Esophagus squamous epithelium (tissue), 5 donors: ENCODE data around the gene SMU1. TPM values are rescaled to one million over a fixed set of nuclear protein-coding genes. Genes with fewer than 3 reads are reported as not detected.
A peak's percentile ranks its signal among the peaks of the same experiment; 100 is the strongest.

ENCODE experiments used
- DNase-seq: peaks from one replicate; lab custom pipeline; 2025; lab: John Stamatoyannopoulos, UW
- H3K27ac ChIP-seq, 4 donors: fragments of 200-600 bp; sonication (generic); one replicate each; pipeline ENCODE4 v1.5.1; 2016 to 2019; ENCODE audit warnings: mild to moderate bottlenecking in 1 of 4
- H3K27me3 ChIP-seq, 4 donors: fragments of 200-600 bp; sonication (generic); 1 replicate in 3 of 4; 2 replicates in 1 of 4; pipeline versions ENCODE4 v1.5.1 to v1.6.0; 2017 to 2021; ENCODE audit warnings: antibody characterized with exemption in 1 of 4
- H3K36me3 ChIP-seq, 3 donors: fragments of 200-600 bp; sonication (generic); one replicate each; pipeline ENCODE4 v1.5.1; 2016 to 2019
- H3K4me1 ChIP-seq, 3 donors: fragments of 200-600 bp; sonication (generic); one replicate each; pipeline ENCODE4 v1.5.1; 2017 to 2019
- H3K4me3 ChIP-seq, 4 donors: fragments of 200-600 bp; sonication (generic); 1 replicate in 3 of 4; 2 replicates in 1 of 4; pipeline ENCODE4 v1.5.1; 2016 to 2019; ENCODE audit warnings: mild to moderate bottlenecking in 2 of 4, moderate library complexity in 1 of 4
- H3K9me3 ChIP-seq, 3 donors: fragments of 200-600 bp; sonication (generic); one replicate each; pipeline ENCODE4 v1.5.1; 2016 to 2019
- CTCF ChIP-seq, 6 experiments: fragments of 450-650 bp in 4 of 6; fragments of 200-600 bp in 2 of 6; sonication (generic) in 2 of 6; IDR thresholded peaks; one replicate each; pipeline ENCODE4 v1.5.1; 2016 to 2019; ENCODE audit warnings: antibody characterized with exemption in 6 of 6, mild to moderate bottlenecking in 4 of 6, moderate library complexity in 4 of 6
- POLR2A ChIP-seq, 4 donors: fragments of 450-650 bp; IDR thresholded peaks; one replicate each; pipeline ENCODE4 v1.6.1; 2017; ENCODE audit warnings: antibody characterized with exemption in 4 of 4, mild to moderate bottlenecking in 4 of 4, moderate library complexity in 3 of 4
- WGBS, 2 donors: methylation state at CpG; one replicate each; pipeline ENCODE4 v1.1.5; 2018; 5-methylcytosine and 5-hydroxymethylcytosine counted together
- intact Hi-C: fragments of 100-400 bp; cut with DNase I; formaldehyde crosslinking; loops from one replicate; pipeline ENCODE4 v1.15.0; 2022
- total RNA-seq, 4 donors: library from RNA; depleted of rRNA; stranded (reverse); fragments of >200 nt; gene quantifications; one replicate each; pipeline ENCODE4 v1.1.0, GENCODE V29; 2016
- donor health status: DM: yes; HTN: yes; CAD: no.

Gene SMU1
- total RNA-seq, 4 donors from 2014 or later: 9.4 to 19.1 (median 13.6) TPM

- WGBS, 2 donors: 96 to 100% methylated on average over 2 to 7 of the region's 8 CpGs
- Histone ChIP-seq H3K36me3 (peaks cover 0 to 89% (median 6%) of the 10 kb centered on the region in 3 donors), H3K4me1 (peaks cover 9 to 13% (median 13%) of the 10 kb centered on the region in 3 donors), H3K27ac (no peak overlapping the region), H3K27me3 (no peaks in the 10 kb centered on the region), H3K9me3 (no peaks in the 10 kb centered on the region), H3K4me3 (no peak overlapping the region)
- intact Hi-C loops: no loop called here
- no peak for DNase-seq
- no peak for TF ChIP-seq POLR2A (IDR thresholded peaks at IDR 0.05)
- no peak for TF ChIP-seq CTCF (IDR thresholded peaks at IDR 0.05)
These were observed 47.0 kb upstream of the SMU1 start for GRCh38 chr9:33123407-33124031.

GRCh38 chr9:33120620-33121019, 44.1 kb upstream of the SMU1 start:
- H3K36me3 ChIP-seq: peaks cover 2 to 83% (median 6%) of the 10 kb centered on the region in 3 donors
- WGBS, 2 donors: 60 to 73% methylated on average over 1 of the region's 1 CpG
- no peak for TF ChIP-seq POLR2A (IDR thresholded peaks at IDR 0.05)
- no peak for TF ChIP-seq CTCF (IDR thresholded peaks at IDR 0.05)
- intact Hi-C loops: no loop called here
- H3K4me1 ChIP-seq: peaks cover 5 to 17% (median 8%) of the 10 kb centered on the region in 3 donors
- no peaks in the 10 kb centered on the region for H3K9me3 ChIP-seq
- no peak for DNase-seq
- no peak overlapping the region for H3K4me3 ChIP-seq
- H3K27me3 ChIP-seq: no peaks in the 10 kb centered on the region
- H3K27ac ChIP-seq: no peak overlapping the region

- TF ChIP-seq POLR2A (IDR thresholded peaks at IDR 0.05) (no peak), CTCF (IDR thresholded peaks at IDR 0.05) (no peak)
- WGBS, 2 donors: 81 to 93% methylated on average over 4 of the region's 4 CpGs
- no peaks in the 10 kb centered on the region for H3K9me3 ChIP-seq
- intact Hi-C loops: no loop called here
- no peak for DNase-seq
- no peak overlapping the region for H3K4me3 ChIP-seq
- peak overlapping the region in 3 of 4 donors; percentile 4 to 23 (median 11) for H3K27ac ChIP-seq
- peaks cover 0 to 12% (median 8%) of the 10 kb centered on the region in 3 donors for H3K4me1 ChIP-seq
- H3K27me3 ChIP-seq: no peaks in the 10 kb centered on the region
- peaks cover 14 to 88% (median 18%) of the 10 kb centered on the region in 3 donors for H3K36me3 ChIP-seq
These were observed 41.3 kb upstream of the SMU1 start for GRCh38 chr9:33117796-33118195.

- Histone ChIP-seq H3K27me3 (no peaks in the 10 kb centered on the region), H3K4me3 (no peak overlapping the region), H3K9me3 (no peaks in the 10 kb centered on the region), H3K27ac (peak overlapping the region in 3 of 4 donors; percentile 8 to 62 (median 11)), H3K36me3 (peaks cover 14 to 93% (median 20%) of the 10 kb centered on the region in 3 donors), H3K4me1 (peaks cover 0 to 12% (median 8%) of the 10 kb centered on the region in 3 donors)
- 5 to 8% methylated on average over 1 of the region's 1 CpG for WGBS, 2 donors
- TF ChIP-seq CTCF (IDR thresholded peaks at IDR 0.05) (no peak), POLR2A (IDR thresholded peaks at IDR 0.05) (no peak)
- DNase-seq: no peak
- intact Hi-C loops: no loop called here
These were observed 40.8 kb upstream of the SMU1 start for GRCh38 chr9:33117306-33117705.

GRCh38 chr9:33116860-33117259, 40.4 kb upstream of the SMU1 start:
- peak overlapping the region in 3 of 4 donors; percentile 8 to 62 (median 21) for H3K27ac ChIP-seq
- WGBS, 2 donors: 73 to 78% methylated on average over 2 of the region's 2 CpGs
- no peaks in the 10 kb centered on the region for H3K9me3 ChIP-seq
- intact Hi-C loops: no loop called here
- no peak overlapping the region for H3K4me3 ChIP-seq
- no peaks in the 10 kb centered on the region for H3K27me3 ChIP-seq
- no peak for DNase-seq
- peaks cover 0 to 12% (median 8%) of the 10 kb centered on the region in 3 donors for H3K4me1 ChIP-seq
- TF ChIP-seq CTCF (IDR thresholded peaks at IDR 0.05) (no peak), POLR2A (IDR thresholded peaks at IDR 0.05) (no peak)
- H3K36me3 ChIP-seq: peaks cover 14 to 93% (median 20%) of the 10 kb centered on the region in 3 donors
